ENCODE data around the gene ZGPAT. TPM values are rescaled to one million over a fixed set of nuclear protein-coding genes. Genes with fewer than 3 reads are reported as not detected.

The ZGPAT gene
- total RNA-seq, 2 donors from 2014 or later = 28.8 to 29.5 TPM

GRCh38 chr20:63711085-63711645, 3.3 kb downstream of the ZGPAT start:
- Histone ChIP-seq H3K4me1 (ENCODE audit: control insufficient read depth, insufficient read depth, low read length) (peaks cover 12% of the 10 kb centered on the region), H3K27ac (ENCODE audit: low read depth, low read length) (no peak overlapping the region), H3K27me3 (ENCODE audit: control insufficient read depth, insufficient read depth, low read length, poor library complexity, severe bottlenecking) (no peaks in the 10 kb centered on the region), H3K4me3 (ENCODE audit: low read length) (no peak overlapping the region), H3K36me3 (ENCODE audit: control insufficient read depth, insufficient read depth, low read length) (peaks cover 62% of the 10 kb centered on the region), H3K9ac (ENCODE audit: extremely low read depth, low read length, poor library complexity, severe bottlenecking) (no peak overlapping the region), H3K9me3 (ENCODE audit: control insufficient read depth, low read length) (peaks cover 28% of the 10 kb centered on the region)
- Mint-ChIP-seq H3K36me3 (ENCODE audit: low read depth) (peaks cover 77% of the 10 kb centered on the region), H3K4me1 (peaks cover 9% of the 10 kb centered on the region), H3K9me3 (peaks cover 13% of the 10 kb centered on the region), H3K27ac (no peak overlapping the region), H3K4me3 (no peak overlapping the region), H3K27me3 (ENCODE audit: insufficient read depth) (no peaks in the 10 kb centered on the region)
- WGBS, 2 experiments (ENCODE audit: insufficient coverage in 1 of 2, insufficient read length in 1 of 2) = 88 to 91% methylated on average over 12 of the region's 12 CpGs
- TF ChIP-seq CTCF (conservative IDR thresholded peaks at IDR 0.05) = no peak
- DNase-seq = no peak

- Histone ChIP-seq H3K4me1 (ENCODE audit: control insufficient read depth, insufficient read depth, low read length) (peaks cover 6% of the 10 kb centered on the region), H3K27me3 (ENCODE audit: control insufficient read depth, insufficient read depth, low read length, poor library complexity, severe bottlenecking) (no peaks in the 10 kb centered on the region), H3K27ac (ENCODE audit: low read depth, low read length) (no peak overlapping the region), H3K4me3 (ENCODE audit: low read length) (no peak overlapping the region), H3K9me3 (ENCODE audit: control insufficient read depth, low read length) (peaks cover 28% of the 10 kb centered on the region), H3K9ac (ENCODE audit: extremely low read depth, low read length, poor library complexity, severe bottlenecking) (no peak overlapping the region), H3K36me3 (ENCODE audit: control insufficient read depth, insufficient read depth, low read length) (peaks cover 61% of the 10 kb centered on the region)
- DNase-seq = no peak
- TF ChIP-seq CTCF (conservative IDR thresholded peaks at IDR 0.05) = no peak
- Mint-ChIP-seq H3K36me3 (ENCODE audit: low read depth) (peaks cover 77% of the 10 kb centered on the region), H3K4me3 (no peak overlapping the region), H3K4me1 (peaks cover 4% of the 10 kb centered on the region), H3K27me3 (ENCODE audit: insufficient read depth) (no peaks in the 10 kb centered on the region), H3K9me3 (peaks cover 13% of the 10 kb centered on the region), H3K27ac (no peak overlapping the region)
- 95 to 100% methylated on average over 1 of the region's 1 CpG for WGBS, 2 experiments (ENCODE audit: insufficient coverage in 1 of 2, insufficient read length in 1 of 2)
These were observed 4.4 kb downstream of the ZGPAT start for GRCh38 chr20:63712191-63712590.

GRCh38 chr20:63714858-63715257, 7.0 kb downstream of the ZGPAT start:
- H3K4me3 ChIP-seq (ENCODE audit: low read length) = no peak overlapping the region
- H3K27me3 Mint-ChIP-seq (ENCODE audit: insufficient read depth) = no peaks in the 10 kb centered on the region

More at GRCh38 chr20:63714858-63715257, 7.0 kb downstream of the ZGPAT start:
- no peaks in the 10 kb centered on the region for H3K4me1 Mint-ChIP-seq
- no peaks in the 10 kb centered on the region for H3K27me3 ChIP-seq (ENCODE audit: control insufficient read depth, insufficient read depth, low read length, poor library complexity, severe bottlenecking)
- TF ChIP-seq CTCF (conservative IDR thresholded peaks at IDR 0.05) = no peak
- H3K27ac ChIP-seq (ENCODE audit: low read depth, low read length) = no peak overlapping the region
- no peak overlapping the region for H3K4me3 Mint-ChIP-seq
- peaks cover 28% of the 10 kb centered on the region for H3K9me3 ChIP-seq (ENCODE audit: control insufficient read depth, low read length)
- no peak overlapping the region for H3K27ac Mint-ChIP-seq
- H3K9ac ChIP-seq (ENCODE audit: extremely low read depth, low read length, poor library complexity, severe bottlenecking) = no peak overlapping the region
- H3K4me1 ChIP-seq (ENCODE audit: control insufficient read depth, insufficient read depth, low read length) = no peaks in the 10 kb centered on the region
- WGBS, 2 experiments (ENCODE audit: insufficient coverage in 1 of 2, insufficient read length in 1 of 2) = 97 to 100% methylated on average over 2 to 4 of the region's 5 CpGs
- H3K36me3 Mint-ChIP-seq (ENCODE audit: low read depth) = peaks cover 81% of the 10 kb centered on the region
- peaks cover 77% of the 10 kb centered on the region for H3K36me3 ChIP-seq (ENCODE audit: control insufficient read depth, insufficient read depth, low read length)
- no peak for DNase-seq
- H3K9me3 Mint-ChIP-seq = peaks cover 17% of the 10 kb centered on the region
